Measurements from ENCODE around the gene RFX1. TPM values are rescaled to one million over a fixed set of nuclear protein-coding genes. Genes with fewer than 3 reads are reported as not detected.

The RFX1 gene
- total and polyA plus RNA-seq, 3 experiments from 2014 or later, result 3.1 to 13.6 (median 13.0) TPM

Other genes with a start within 250 kb of the RFX1 start
- 10 to 100 TPM; 42.4 to 43.5 TPM for gene MRI1, start 241.8 kb downstream of the RFX1 start, total RNA-seq
- 19.0 TPM for gene MRI1, start 241.8 kb downstream of the RFX1 start, polyA plus RNA-seq
- gene C19orf53, start 231.9 kb downstream of the RFX1 start, total RNA-seq, result 100 to 1,000 TPM; 131 to 163 TPM
- gene C19orf53, start 231.9 kb downstream of the RFX1 start, polyA plus RNA-seq, result 239 TPM
- gene ZSWIM4, start 210.9 kb downstream of the RFX1 start, total RNA-seq, result 1 to 10 TPM; 4.4 to 4.8 TPM
- 1.6 TPM for gene ZSWIM4, start 210.9 kb downstream of the RFX1 start, polyA plus RNA-seq
- 1 to 10 TPM in 1 of 2 experiments, under 1 TPM in 1; 0.90 to 1.5 TPM for gene NANOS3, start 129.2 kb downstream of the RFX1 start, total RNA-seq
- gene NANOS3, start 129.2 kb downstream of the RFX1 start, polyA plus RNA-seq, result not detected
- 1 to 10 TPM; 6.8 to 8.2 TPM for gene BRME1, start 100.2 kb downstream of the RFX1 start, total RNA-seq
- 3.5 TPM for gene BRME1, start 100.2 kb downstream of the RFX1 start, polyA plus RNA-seq
- 10 to 100 TPM; 30.8 to 31.0 TPM for gene CC2D1A, start 100.1 kb downstream of the RFX1 start, total RNA-seq
- 15.3 TPM for gene CC2D1A, start 100.1 kb downstream of the RFX1 start, polyA plus RNA-seq
- under 1 TPM in 1 of 2 experiments, not detected in 1; 0.24 TPM for gene PODNL1, start 67.9 kb downstream of the RFX1 start, total RNA-seq
- gene PODNL1, start 67.9 kb downstream of the RFX1 start, polyA plus RNA-seq, result not detected
- gene DCAF15, start 53.8 kb downstream of the RFX1 start, total RNA-seq, result 10 to 100 TPM; 64.6 to 66.5 TPM
- 8.0 TPM for gene DCAF15, start 53.8 kb downstream of the RFX1 start, polyA plus RNA-seq
- gene RLN3, start 21.8 kb upstream of the RFX1 start, total RNA-seq, result not detected
- gene RLN3, start 21.8 kb upstream of the RFX1 start, polyA plus RNA-seq, result not detected
- 10 to 100 TPM; 71.4 to 73.6 TPM for gene IL27RA, start 25.4 kb upstream of the RFX1 start, total RNA-seq
- gene IL27RA, start 25.4 kb upstream of the RFX1 start, polyA plus RNA-seq, result 83.4 TPM
- not detected for gene PALM3, start 55.8 kb upstream of the RFX1 start, total RNA-seq
- gene PALM3, start 55.8 kb upstream of the RFX1 start, polyA plus RNA-seq, result not detected
- gene MISP3, start 66.5 kb upstream of the RFX1 start, total RNA-seq, result 1 to 10 TPM in 1 of 2 experiments, under 1 TPM in 1; 1.00 to 1.2 TPM
- 2.1 TPM for gene MISP3, start 66.5 kb upstream of the RFX1 start, polyA plus RNA-seq
- under 1 TPM in 1 of 2 experiments, not detected in 1; 0.42 TPM for gene C19orf67, start 79.5 kb upstream of the RFX1 start, total RNA-seq
- not detected for gene C19orf67, start 79.5 kb upstream of the RFX1 start, polyA plus RNA-seq
- gene SAMD1, start 84.4 kb upstream of the RFX1 start, total RNA-seq, result 100 to 1,000 TPM in 1 of 2 experiments, 10 to 100 TPM in 1; 97.8 to 105 TPM
- 2.8 TPM for gene SAMD1, start 84.4 kb upstream of the RFX1 start, polyA plus RNA-seq
- 10 to 100 TPM; 77.3 to 81.0 TPM for gene PRKACA, start 111.4 kb upstream of the RFX1 start, total RNA-seq
- gene PRKACA, start 111.4 kb upstream of the RFX1 start, polyA plus RNA-seq, result 1.5 TPM
- 10 to 100 TPM; 75.0 to 76.2 TPM for gene ASF1B, start 130.3 kb upstream of the RFX1 start, total RNA-seq
- gene ASF1B, start 130.3 kb upstream of the RFX1 start, polyA plus RNA-seq, result 4.5 TPM
- gene ADGRL1, start 199.8 kb upstream of the RFX1 start, total RNA-seq, result 1 to 10 TPM; 5.8 TPM
- gene ADGRL1, start 199.8 kb upstream of the RFX1 start, polyA plus RNA-seq, result 0.81 TPM

Data from CD8-positive, alpha-beta memory T cell (primary cell).